Osteocyte (in vitro differentiated cells): ENCODE results near the gene TTC21A. TPM values are rescaled to one million over a fixed set of nuclear protein-coding genes. Genes with fewer than 3 reads are reported as not detected.

ENCODE experiments used
- DNase-seq: peaks from one replicate; pipeline ENCODE4 v3.0.0; 2021; ENCODE audit warnings: mixed read lengths; ENCODE audit not compliant: unreplicated experiment; ENCODE audit errors: extremely low spot score
- H3K27ac Mint-ChIP-seq: one replicate; pipeline ENCODE4 v1.8.0; 2021; ENCODE audit warnings: mild to moderate bottlenecking, mixed read lengths; ENCODE audit not compliant: unreplicated experiment
- H3K27me3 Mint-ChIP-seq: one replicate; pipeline ENCODE4 v1.8.0; 2021; ENCODE audit warnings: mixed read lengths; ENCODE audit not compliant: unreplicated experiment
- H3K36me3 Mint-ChIP-seq: one replicate; pipeline ENCODE4 v1.8.0; 2021; ENCODE audit warnings: mixed read lengths; ENCODE audit not compliant: unreplicated experiment
- H3K4me1 Mint-ChIP-seq: one replicate; pipeline ENCODE4 v1.8.0; 2021; ENCODE audit warnings: mixed read lengths; ENCODE audit not compliant: unreplicated experiment
- H3K4me3 Mint-ChIP-seq: one replicate; pipeline ENCODE4 v1.8.0; 2021; ENCODE audit warnings: mild to moderate bottlenecking, moderate library complexity, mixed read lengths; ENCODE audit not compliant: unreplicated experiment
- H3K9me3 Mint-ChIP-seq: one replicate; pipeline ENCODE4 v1.8.0; 2021; ENCODE audit warnings: mixed read lengths; ENCODE audit not compliant: unreplicated experiment
- CTCF ChIP-seq: fragments of 200-600 bp; sonication (generic); IDR thresholded peaks from 2 replicates; pipeline ENCODE4 v1.5.0; 2021; ENCODE audit warnings: antibody characterized with exemption, mild to moderate bottlenecking, moderate library complexity
- total RNA-seq: library from RNA; stranded (reverse); gene quantifications from 2 replicates; pipeline ENCODE4 v1.2.1, GENCODE V29; 2021

TTC21A gene
- total RNA-seq, 1 donor from 2014 or later, result 10.3 TPM

GRCh38 chr3:39136533-39137434 lies 29.3 kb downstream of the TTC21A start:
- no peak for TF ChIP-seq CTCF
- no peak overlapping the region for H3K4me3 Mint-ChIP-seq

DNA sequence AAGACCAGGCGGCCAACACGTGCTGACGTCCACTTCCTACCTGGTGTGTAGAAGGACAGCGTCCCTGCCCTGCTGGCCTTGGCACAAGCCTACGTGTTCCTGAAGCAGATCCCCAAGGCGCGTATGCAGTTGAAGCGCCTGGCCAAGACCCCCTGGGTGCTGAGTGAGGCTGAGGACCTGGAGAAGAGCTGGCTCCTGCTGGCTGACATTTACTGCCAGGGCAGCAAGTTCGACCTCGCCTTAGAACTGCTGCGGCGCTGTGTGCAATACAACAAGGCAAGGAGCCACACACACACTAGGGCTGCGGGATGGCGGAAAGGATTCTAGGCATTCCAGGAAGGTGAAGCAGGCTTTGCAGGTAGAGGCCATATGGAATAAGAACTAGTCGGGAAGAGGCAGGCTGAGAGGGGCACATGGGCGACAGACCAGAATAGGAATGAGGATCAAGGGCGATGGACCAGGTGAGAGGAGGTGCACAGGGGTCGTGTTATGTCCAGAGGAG lies 30.0 kb downstream of the TTC21A start:
- no peak for DNase-seq
- Mint-ChIP-seq H3K27me3 (no peaks in the 10 kb centered on the region), H3K9me3 (no peaks in the 10 kb centered on the region), H3K4me1 (peaks cover 17% of the 10 kb centered on the region), H3K4me3 (no peak overlapping the region), H3K27ac (no peak overlapping the region), H3K36me3 (peaks cover 4% of the 10 kb centered on the region)
- no peak for TF ChIP-seq CTCF

More at GRCh38 chr3:39136533-39137434, 29.3 kb downstream of the TTC21A start:
- Mint-ChIP-seq H3K36me3 (peaks cover 2% of the 10 kb centered on the region), H3K4me1 (peaks cover 14% of the 10 kb centered on the region), H3K27ac (no peak overlapping the region), H3K27me3 (no peaks in the 10 kb centered on the region), H3K9me3 (no peaks in the 10 kb centered on the region)
- DNase-seq, result no peak

DNA sequence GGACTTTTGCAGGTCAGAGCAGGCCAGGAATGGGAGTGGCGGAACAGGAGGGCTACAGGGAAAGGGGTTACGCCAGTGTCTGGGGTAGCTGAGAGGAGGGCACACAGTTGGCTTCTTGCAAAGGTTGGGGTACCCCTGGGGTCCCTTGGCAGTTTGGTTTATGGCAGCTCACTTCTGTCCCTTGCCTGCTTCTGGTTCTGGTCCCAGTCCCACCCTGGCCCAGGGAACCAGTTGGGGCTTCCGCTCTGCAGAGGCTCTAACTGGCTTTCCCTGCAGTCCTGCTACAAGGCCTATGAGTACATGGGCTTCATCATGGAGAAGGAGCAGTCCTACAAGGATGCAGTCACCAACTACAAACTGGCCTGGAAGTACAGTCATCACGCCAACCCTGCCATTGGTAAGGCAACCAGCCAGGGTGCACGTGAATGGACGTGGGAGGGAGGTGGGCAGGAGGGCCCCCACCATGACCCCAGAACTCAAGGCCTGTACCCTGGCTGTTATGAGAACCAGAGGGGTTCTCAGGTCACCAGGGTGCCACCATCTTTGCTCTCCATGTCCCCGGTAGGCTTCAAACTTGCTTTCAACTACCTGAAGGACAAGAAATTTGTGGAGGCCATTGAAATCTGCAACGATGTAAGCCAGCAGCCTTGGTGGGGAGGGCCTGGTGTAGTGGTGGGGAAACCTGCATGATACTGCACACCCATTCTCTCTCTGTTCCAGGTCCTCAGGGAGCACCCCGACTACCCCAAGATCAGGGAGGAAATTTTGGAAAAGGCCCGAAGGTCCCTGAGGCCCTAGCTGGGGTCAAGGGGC lies 30.7 kb downstream of the TTC21A start:
- no peak for DNase-seq
- TF ChIP-seq CTCF, result no peak
- no peak overlapping the region for H3K27ac Mint-ChIP-seq
- no peaks in the 10 kb centered on the region for H3K9me3 Mint-ChIP-seq
- H3K36me3 Mint-ChIP-seq, result peaks cover 10% of the 10 kb centered on the region
- peaks cover 20% of the 10 kb centered on the region for H3K4me1 Mint-ChIP-seq
- H3K4me3 Mint-ChIP-seq, result no peak overlapping the region
- H3K27me3 Mint-ChIP-seq, result no peaks in the 10 kb centered on the region

- no peak for DNase-seq
- Mint-ChIP-seq H3K27ac (no peak overlapping the region), H3K4me3 (no peak overlapping the region), H3K4me1 (peaks cover 20% of the 10 kb centered on the region), H3K36me3 (peaks cover 11% of the 10 kb centered on the region), H3K9me3 (no peaks in the 10 kb centered on the region), H3K27me3 (no peaks in the 10 kb centered on the region)
- TF ChIP-seq CTCF, result no peak
Observed at GRCh38 chr3:39138804-39139415, 31.4 kb downstream of the TTC21A start.
